NAMALWA (cell line): ENCODE results near the gene ABCA3.
"Not testable (repeated sequence)": the region's sequence is repeated elsewhere in the genome, so short reads cannot be mapped to it uniquely, and the experiment has no call there.

Source experiments
- DNase-seq: peaks from one replicate; pipeline ENCODE4 v3.0.0-alpha.2; 2015; ENCODE audit warnings: low spot score

ABCA3 gene

DNA sequence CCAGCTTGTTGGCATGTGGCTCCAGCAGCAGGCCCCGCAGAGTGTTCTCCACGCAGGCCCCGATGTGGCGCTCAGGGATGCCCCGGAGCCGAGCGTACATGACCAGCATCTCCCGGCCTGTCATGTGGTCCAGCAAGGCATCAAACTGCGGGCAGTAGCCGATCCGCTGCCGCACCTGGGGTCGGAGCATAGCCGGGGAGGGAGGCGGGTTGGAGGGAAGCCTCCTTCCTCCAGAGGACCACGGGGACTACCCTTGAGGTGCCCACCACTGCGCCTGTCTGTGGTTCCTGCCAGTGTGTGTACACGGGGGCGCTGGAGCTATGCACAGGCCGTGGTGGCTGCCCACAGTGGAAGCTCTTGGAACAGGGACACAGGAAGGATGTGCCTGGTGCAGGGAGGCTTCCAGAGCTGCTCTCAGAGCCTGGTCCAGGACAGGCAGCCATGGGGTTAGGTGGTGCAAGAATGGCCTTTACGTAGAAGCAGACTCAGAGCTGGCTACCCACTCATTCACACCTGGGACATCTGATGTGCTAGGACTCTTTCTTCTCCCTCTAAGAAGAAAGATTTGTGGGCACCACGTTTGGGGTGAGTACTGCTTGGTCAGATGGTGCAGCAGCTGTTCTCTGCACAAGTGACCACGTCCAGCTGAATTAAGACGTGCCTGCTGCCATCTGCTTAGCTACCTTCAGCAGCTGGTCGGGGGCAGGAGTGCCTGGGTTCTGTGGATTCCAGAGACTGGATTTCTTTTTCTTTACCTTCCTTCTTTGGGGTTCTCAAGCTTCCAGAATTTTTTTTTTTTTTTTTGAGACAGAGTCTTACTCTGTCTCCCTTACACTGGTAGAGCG lies 61.4 kb downstream of the ABCA3 start:
- no peak for DNase-seq

GRCh38 chr16:2278272-2278608 lies 62.3 kb downstream of the ABCA3 start:
- DNase-seq: no peak

GRCh38 chr16:2277466-2278271 lies 62.9 kb downstream of the ABCA3 start:
- DNase-seq: no peak

DNA sequence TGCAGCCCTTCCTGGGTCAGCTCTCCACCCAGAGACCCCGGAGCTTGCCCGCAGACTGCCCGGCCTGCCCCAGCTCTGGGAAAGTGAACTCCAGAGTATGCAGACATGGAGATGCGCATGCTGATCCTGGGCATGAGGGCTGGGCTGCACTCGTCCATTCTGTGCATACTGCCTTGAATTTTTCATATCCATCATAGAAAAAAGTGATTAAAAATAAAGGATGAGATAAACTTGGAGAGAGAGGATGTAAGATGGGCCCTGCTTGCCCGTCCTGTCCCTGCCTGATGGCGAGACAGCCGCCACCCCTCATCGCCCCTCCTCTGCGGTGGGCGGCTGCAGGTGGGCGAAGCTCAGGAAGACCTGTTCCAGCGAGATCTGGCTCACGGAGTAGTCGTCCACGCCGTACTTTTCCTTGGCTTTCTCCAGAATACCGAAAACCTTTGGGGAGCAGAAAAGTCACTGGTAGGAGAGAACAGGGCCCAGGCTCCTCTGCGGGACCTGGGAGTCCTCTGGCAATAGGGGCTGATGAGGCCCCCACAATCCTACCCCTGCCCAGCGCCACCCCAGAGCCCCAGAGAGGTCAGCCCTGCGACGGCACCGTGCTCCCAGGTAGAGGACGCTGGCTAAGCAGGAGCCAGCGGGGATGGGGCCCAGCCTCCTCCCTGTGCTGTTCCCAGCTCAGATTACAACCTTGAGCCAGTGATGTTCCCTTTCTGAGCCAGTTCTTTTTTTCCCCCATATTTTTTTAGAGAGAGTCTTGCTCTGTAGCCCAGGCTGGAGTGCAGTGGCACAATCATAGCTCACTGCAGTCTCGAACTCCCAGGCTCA lies 63.9 kb downstream of the ABCA3 start:
- DNase-seq: no peak

DNA sequence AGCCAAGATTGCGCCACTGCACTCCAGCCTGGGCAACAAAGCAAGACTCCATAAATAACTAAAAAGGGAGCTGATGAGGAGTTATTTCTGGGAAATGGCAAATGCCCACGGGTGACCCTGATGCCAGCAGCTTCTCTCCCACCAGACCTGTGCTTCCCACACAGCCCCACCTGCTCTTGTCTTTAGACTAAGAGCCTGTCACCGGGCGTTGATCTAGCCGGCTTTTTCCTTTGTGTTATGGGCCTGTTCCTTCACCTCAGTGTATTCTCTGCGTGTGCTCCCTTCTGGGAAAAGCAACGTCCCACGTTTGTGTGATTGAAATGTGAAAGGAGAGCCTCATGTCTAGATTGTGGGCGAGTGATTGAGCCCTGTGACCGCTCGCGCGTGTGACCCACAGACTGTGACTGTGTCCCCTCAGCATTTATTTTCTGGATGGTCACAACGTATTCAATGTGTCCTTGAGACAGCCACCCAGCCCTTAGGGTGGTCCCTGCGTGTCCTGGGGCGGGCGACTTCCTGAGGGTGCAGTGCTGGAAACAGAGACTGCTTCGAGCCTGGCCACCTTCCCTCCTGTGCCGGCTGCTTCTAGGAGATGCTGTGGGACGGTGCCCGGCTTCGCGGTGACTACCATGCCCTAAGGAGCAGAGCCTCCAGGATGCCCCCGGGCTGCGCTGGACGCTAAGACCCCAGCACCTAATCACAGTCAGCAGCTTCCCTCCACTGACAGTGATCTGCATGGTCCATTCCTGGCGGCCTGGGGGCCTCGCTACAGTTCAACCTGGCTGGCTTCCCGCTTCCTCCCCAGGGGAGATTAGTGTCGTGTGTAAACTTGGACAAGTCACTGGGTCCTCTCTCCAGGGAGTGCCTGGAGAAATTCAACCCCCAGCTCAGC lies 64.8 kb downstream of the ABCA3 start:
- DNase-seq: no peak

DNA sequence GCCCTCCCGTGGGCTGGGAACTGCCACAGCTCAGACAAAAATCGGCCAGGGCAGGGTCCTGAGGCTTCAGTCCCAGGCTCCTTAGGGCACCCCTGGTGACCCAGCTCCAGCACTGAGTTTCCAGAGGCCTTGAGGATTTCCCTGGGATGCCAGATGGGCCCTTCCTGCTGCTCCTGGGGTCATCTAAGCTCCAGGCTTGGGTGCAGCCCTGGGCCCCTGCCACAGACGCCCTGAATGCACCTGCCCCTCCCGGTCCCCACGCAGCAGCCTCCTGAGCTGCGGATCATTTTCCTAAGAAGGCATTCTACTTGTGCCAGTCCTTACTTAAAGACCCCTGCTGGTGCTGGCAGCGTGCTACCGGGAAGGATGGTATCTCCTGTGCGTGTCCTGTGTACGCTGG lies 66.6 kb downstream of the ABCA3 start:
- no peak for DNase-seq

DNA sequence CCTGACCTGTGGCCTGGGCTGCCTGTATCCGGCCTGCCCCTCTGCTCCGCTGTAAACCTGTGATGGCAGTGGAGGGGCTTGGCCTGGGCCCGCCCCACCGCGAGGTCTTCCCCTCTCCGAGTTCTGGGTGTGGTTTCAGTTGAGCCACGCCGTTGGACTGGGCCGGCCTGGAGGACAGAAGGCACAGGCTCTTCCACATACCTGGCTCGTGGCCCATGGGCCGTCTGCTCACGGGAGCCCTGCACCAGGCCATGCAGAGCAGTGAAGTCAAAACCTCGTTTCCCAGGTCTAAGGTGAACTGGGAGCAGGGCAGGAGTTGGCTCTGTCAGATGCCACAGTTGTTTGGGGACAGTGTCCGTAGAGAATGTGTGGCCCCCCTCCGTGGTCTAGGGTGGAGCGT lies 67.0 kb downstream of the ABCA3 start:
- no peak for DNase-seq

DNA sequence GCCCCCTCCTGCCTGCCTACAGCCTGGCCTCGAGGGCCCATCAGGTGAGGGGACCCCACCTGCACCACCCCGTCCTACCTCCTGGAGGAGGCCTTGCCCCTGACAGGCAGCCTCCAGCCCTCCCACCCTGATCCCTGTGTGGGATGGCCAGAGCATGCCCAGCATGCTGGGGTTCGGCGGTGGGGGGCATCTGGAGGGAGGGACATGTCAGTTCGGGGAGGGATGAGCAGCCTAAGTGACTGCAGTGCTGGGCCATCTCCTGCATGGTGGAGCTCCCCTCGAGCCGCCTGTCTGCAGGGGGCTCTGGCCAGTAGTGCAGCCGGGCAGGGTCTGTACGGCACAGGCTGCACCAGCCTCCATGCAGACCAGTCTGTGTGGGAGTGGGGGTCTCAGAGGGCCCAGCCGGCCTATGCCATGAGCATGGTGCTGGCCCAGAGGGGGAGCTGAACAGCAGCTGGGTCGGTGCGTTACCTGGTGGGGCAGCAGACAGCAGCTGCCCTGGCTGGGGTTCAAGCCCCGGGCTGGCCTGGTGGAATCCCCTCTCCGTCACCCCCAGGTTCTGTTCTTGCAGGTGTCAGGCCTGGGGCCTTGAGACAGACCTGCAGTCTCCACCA lies 68.6 kb downstream of the ABCA3 start:
- DNase-seq: no peak

DNA sequence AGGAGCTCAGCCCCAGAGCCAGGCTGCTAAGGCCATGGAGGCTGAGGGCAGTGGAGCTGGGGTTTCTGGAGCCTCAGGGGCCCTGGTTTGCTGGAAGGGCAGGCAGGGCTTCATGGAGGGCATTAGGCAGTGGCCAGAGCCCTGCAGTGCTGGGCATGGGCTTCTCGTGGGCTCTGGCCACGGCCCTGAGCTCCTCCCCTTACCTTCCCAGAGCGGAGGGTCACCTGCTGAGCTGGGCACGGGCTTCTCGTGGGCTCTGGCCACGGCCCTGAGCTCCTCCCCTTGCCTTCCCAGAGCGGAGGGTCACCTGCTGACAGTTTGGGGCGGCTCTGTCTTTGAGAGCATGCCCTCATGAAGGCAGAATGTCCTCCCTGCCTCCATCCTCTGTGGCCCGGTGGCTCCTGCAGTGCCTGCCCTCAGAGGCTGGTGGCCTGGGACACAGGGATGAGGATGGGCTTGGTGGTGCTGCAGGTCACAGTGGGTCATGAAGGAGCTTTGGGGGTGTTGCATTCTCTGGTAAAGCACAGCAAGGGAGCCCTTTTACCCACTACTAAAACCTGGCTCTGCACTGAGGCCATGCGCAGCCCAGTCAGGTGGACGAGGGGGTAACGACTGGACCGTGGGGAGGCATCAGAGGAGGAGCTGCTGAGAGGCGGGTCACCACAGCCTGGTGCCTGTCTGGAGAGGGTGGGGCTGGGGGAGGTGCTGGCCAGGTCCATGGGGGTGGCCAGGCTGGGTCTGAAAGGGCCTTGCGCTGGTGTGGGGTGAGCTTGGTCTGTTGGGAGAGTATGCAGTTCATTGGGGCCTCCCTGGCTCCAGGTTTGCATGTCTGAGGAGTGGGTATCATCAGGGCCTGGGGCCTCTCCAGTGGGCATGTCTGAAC lies 69.7 kb downstream of the ABCA3 start:
- DNase-seq: no peak

DNA sequence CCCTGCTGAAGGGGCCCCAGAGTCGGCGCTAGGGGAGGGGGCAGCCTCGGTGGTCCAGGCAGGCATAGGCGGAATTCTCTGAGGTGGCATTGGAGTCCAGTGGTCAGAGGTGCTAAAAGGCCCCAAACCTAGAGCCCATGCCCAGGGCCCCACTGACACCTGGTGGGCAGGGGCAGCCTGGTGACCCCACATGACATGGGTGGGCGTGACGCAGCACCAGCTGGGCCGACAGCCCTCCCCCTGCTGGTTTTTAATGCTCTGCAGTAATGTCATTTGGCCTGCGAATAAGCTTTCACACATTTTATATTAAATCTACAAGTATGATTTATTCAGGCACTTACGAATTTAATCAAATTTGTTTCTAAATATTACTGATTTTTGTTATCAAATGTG lies 70.5 kb downstream of the ABCA3 start:
- no peak for DNase-seq

DNA sequence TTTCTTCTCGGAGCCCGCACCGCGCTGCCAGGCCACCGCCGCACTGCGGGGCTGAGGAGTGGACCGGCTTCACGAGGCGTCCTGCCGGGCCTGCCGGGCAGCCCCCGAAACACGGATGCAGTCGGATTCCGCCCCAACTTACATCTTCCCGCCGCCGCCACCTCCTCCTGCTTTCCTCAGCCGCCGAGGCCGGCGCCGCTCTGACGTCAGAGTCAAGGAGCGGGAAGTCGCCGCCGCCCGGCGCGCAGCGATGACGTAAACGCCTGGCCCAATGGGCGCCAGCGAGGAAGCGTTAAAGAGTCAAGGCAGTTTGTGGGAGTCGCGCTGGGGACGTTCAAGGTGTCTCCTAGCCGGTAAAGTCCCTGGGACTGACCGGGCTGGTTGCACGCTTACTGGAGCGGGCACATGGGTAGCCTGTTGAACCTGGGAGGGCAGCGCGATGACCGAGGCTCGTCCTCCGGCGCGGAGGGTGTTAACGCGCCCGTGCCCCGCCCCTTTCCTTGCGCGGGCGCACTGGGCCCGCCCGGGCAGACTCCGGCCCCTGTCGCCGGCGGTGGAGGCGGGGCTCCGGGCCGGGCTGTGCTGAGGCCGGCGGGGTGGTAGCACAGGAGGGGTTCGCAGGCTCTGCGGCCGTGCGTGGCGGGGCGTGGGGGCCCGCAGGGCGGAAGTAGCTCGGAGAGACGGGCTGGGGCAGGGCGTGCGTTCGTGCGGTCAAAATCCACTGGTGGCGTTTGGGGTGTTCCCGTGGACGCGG lies 72.4 kb downstream of the ABCA3 start, which contains the start of gene RNPS1:
Gene RNPS1, minus strand, starts transcription at position 214 of the 754 bp plus-strand sequence. CDS start 3,483 bp downstream, outside the sequence.
- DNase-seq: peak; percentile 97

DNA sequence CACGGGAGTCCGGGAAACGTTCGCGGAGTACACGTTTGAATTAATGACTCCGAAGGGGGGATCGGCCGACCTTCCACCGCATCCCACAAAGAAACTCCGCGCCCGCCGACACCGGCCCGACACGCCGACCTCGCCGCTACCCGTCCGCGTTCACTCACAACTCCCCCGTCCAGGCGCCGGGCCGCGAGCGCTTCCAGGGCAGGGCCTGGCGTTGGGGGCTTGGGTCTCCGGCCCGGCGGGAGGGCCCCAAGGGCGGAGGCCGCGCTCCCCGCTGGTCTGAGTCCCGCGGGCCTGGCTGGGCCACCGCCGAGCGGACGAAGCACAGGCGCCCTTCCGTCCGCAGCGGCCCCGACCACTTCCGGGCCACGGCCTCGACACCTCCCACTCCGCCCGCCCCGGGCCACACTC lies 73.0 kb downstream of the ABCA3 start:
- DNase-seq: not testable (repeated sequence)

- not testable (repeated sequence) for DNase-seq
These were observed 73.6 kb downstream of the ABCA3 start for GRCh38 chr16:2266887-2267286.

DNA sequence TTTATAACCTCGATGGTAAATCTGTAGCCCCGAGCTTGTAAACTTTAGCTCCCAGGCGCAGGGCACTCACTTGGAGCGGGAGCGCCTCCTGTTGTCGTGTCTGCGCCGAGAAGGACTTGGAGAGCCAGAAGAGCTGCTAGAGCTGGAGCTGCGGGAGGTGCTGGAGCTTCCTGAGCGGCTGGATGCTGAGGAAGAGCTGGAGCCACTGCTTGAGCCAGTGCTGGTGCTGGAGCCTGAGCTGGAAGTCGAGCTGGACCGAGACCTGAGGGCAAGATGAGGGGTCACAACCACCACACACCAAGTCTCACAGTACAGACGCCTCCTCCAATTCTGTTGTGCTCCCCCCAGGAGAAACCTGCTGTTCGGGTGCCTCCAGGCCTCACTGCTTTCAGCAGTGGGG lies 77.5 kb downstream of the ABCA3 start:
- DNase-seq: not testable (repeated sequence)

GRCh38 chr16:2260250-2260649 lies 80.3 kb downstream of the ABCA3 start:
- no peak for DNase-seq

- DNase-seq: not testable (repeated sequence)
These were observed 82.0 kb downstream of the ABCA3 start for GRCh38 chr16:2258530-2258929.

DNA sequence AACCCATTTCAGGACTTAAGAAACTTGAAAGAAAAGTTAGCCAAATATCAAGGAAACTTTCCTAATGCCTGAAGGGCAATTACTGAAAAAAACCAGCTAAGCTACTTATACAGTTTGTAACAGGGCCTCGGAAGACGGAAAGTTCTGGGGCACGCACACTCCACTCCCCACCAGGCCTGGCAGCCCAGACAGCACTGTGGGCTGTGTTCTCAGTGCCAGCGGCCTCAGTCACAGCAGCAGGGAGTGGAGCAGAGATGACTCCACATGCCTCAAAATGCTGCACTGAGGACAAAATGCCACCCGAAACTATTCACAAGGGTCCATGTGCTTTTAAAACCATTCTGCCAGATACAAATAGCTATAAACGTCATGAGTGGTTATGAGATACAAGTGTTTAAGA lies 82.8 kb downstream of the ABCA3 start:
- DNase-seq: no peak

DNA sequence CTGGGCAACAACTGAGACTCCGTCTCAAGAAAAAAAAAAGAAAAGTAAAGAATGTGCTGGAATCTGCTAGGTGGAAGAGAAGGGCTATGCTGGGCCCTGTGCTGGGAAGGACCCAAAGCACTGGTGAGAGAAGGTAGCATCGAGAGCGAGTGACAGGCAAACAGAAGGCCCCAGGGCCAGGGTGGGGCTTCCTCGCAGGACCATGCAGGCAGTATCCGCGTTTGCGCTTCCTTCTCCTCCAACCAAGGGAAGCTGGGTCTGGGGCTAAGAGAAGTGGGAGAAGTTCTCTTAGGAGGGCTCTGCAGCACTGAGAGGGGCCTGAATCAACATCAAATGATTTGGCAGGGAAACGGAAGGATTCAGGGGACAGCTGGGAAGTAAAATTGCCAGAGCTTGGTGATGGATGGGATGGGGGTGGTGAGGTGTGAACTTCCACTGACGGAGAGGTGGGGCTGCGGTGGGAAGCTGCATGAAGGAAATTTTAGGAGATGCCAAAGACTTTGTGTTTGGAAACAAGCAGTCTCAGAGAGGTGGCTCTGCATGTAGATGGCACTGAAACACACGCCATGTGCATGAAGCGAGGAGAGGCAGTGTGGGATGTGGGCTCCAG lies 83.9 kb downstream of the ABCA3 start:
- DNase-seq: no peak

DNA sequence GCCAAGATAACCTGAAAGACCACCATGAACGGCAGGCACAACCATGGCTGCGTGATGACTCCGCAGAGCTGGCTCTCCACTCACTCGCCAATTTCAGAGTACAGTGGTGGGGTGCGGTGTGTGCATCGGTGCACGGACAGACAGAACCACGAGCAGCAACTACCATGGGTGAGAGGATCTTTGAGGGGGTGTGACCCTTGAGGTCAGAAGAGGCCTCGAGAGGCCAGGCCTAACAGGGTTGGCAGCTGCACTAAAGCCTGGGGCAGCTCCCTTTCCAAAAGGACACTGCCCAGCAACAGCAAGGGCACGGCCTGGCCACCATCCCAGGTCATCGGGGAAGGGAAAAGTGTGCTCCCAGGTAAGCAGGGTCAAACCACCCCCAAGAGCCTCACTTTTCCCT lies 87.2 kb downstream of the ABCA3 start:
- no peak for DNase-seq
